H1 (cell line): Measurements from ENCODE around the gene CCL7. TPM values are rescaled to one million over a fixed set of nuclear protein-coding genes. Genes with fewer than 3 reads are reported as not detected.

Experiments
- CTCF ChIA-PET: fragments of 300-600 bp; sonication (Branson Sonifier 250); formaldehyde crosslinking; loops from one replicate; lab custom pipeline; 2021; ENCODE audit not compliant: partially characterized antibody; lab: Charles Lee
- POLR2A ChIA-PET: fragments of 300-600 bp; sonication (Branson Sonifier 250); formaldehyde crosslinking; loops from one replicate; lab custom pipeline; 2021; ENCODE audit warnings: inconsistent platforms; ENCODE audit not compliant: partially characterized antibody; lab: Charles Lee
- DNase-seq, 2 experiments: peaks; one replicate each; pipeline versions ENCODE4 v3.0.0 to v3.0.0-alpha.2; 2010 to 2022; ENCODE audit warnings: low spot score in 2 of 2, low read depth in 1 of 2, mixed read lengths in 1 of 2
- FAIRE-seq: peaks from 2 replicates; lab custom pipeline; 2011; peaks lifted over from hg19 to GRCh38; lab: Jason Lieb, UNC
- H2AFZ ChIP-seq: 2 replicates; pipeline ENCODE4 v1.8.1; 2012; ENCODE audit warnings: low read length, inconsistent platforms
- H2AK5ac ChIP-seq: 2 replicates; pipeline ENCODE4 v1.6.1; 2013; ENCODE audit warnings: low read depth, low read length
- H2BK120ac ChIP-seq: replicated peaks from 2 replicates; pipeline ENCODE3; 2013; ENCODE audit warnings: low read depth, low read length, inconsistent platforms
- H2BK12ac ChIP-seq: 2 replicates; pipeline ENCODE4 v1.6.1; 2013; ENCODE audit warnings: low read depth, low read length
- H2BK15ac ChIP-seq: 2 replicates; pipeline ENCODE4 v1.6.1; 2013; ENCODE audit warnings: low read length
- H2BK20ac ChIP-seq: 2 replicates; pipeline ENCODE4 v1.6.1; 2013; ENCODE audit warnings: low read length
- H2BK5ac ChIP-seq: 2 replicates; pipeline ENCODE4 v1.6.1; 2013; ENCODE audit warnings: low read depth, low read length
- H3K14ac ChIP-seq: 2 replicates; pipeline ENCODE4 v1.6.1; 2013; ENCODE audit warnings: inconsistent platforms; ENCODE audit not compliant: insufficient read length
- H3K18ac ChIP-seq: 2 replicates; pipeline ENCODE4 v1.6.1; 2013; ENCODE audit warnings: low read length; ENCODE audit errors: extremely low read depth
- H3K23ac ChIP-seq: 2 replicates; pipeline ENCODE4 v1.6.1; 2013; ENCODE audit warnings: inconsistent platforms; ENCODE audit not compliant: insufficient read length
- H3K23me2 ChIP-seq: 2 replicates; pipeline ENCODE4 v1.6.1; 2013; ENCODE audit warnings: low read depth, low read length
- H3K27ac ChIP-seq: 2 replicates; pipeline ENCODE4 v1.6.1; 2011; ENCODE audit warnings: low read depth, low read length, inconsistent platforms
- H3K27me3 ChIP-seq, 4 experiments: replicated peaks in 1 of 4; 1 replicate in 1 of 4; 2 replicates in 3 of 4; pipeline versions ENCODE4 v1.6.1 to v1.8.1; 2011 to 2013; ENCODE audit warnings: low read length in 3 of 4, mild to moderate bottlenecking in 3 of 4, inconsistent platforms in 2 of 4, mixed read lengths in 2 of 4, moderate library complexity in 1 of 4; ENCODE audit not compliant: control insufficient read depth in 3 of 4, insufficient read depth in 3 of 4; ENCODE audit errors: extremely low read depth in 1 of 4
- H3K36me3 ChIP-seq, 4 experiments: 2 replicates each; pipeline versions ENCODE4 v1.6.1 to v1.8.1; 2011 to 2013; ENCODE audit warnings: mild to moderate bottlenecking in 4 of 4, low read length in 3 of 4, moderate library complexity in 2 of 4, control low read depth in 1 of 4, inconsistent platforms in 1 of 4; ENCODE audit not compliant: insufficient read depth in 4 of 4, control insufficient read depth in 2 of 4
- H3K4ac ChIP-seq: replicated peaks from 2 replicates; pipeline ENCODE3; 2013; ENCODE audit warnings: low read length, low read depth, mixed read lengths, inconsistent platforms; ENCODE audit not compliant: insufficient read length
- H3K4me1 ChIP-seq, 4 experiments: replicated peaks in 1 of 4; 1 replicate in 1 of 4; 2 replicates in 3 of 4; pipeline versions ENCODE4 v1.6.1 to v1.8.1; 2011 to 2013; ENCODE audit warnings: low read length in 3 of 4, inconsistent platforms in 2 of 4, mixed read lengths in 1 of 4; ENCODE audit not compliant: insufficient read depth in 4 of 4, control insufficient read depth in 3 of 4
- H3K4me2 ChIP-seq, 2 experiments: 2 replicates each; pipeline versions ENCODE4 v1.6.1 to v1.8.1; 2011 to 2013; ENCODE audit warnings: low read depth in 2 of 2, low read length in 2 of 2, control low read depth in 1 of 2, inconsistent platforms in 1 of 2, mild to moderate bottlenecking in 1 of 2; ENCODE audit not compliant: insufficient read depth in 1 of 2
- H3K4me3 ChIP-seq, 4 experiments: fragments of 200-600, 300-600 bp in 1 of 4; sonication (generic), shearing (Covaris generic), sonication (Bioruptor Twin) in 1 of 4; 2 replicates each; pipeline versions ENCODE4 v1.5.1 to v1.8.1; 2011 to 2016; ENCODE audit warnings: low read length in 4 of 4, low read depth in 3 of 4, control low read depth in 2 of 4, inconsistent platforms in 2 of 4, mild to moderate bottlenecking in 2 of 4, mixed read lengths in 1 of 4, moderate library complexity in 1 of 4; ENCODE audit not compliant: insufficient read depth in 2 of 4; ENCODE audit errors: extremely low read depth in 1 of 4
- H3K56ac ChIP-seq: replicated peaks from 2 replicates; pipeline ENCODE3; 2013; ENCODE audit warnings: low read depth, mild to moderate bottlenecking, mixed read lengths, low read length, inconsistent platforms; ENCODE audit not compliant: insufficient read length
- H3K79me1 ChIP-seq: 2 replicates; pipeline ENCODE4 v1.6.1; 2013; ENCODE audit warnings: low read depth, low read length, control low read depth
- H3K79me2 ChIP-seq, 2 experiments: 2 replicates each; pipeline versions ENCODE4 v1.6.1 to v1.8.1; 2012 to 2013; ENCODE audit warnings: low read length in 2 of 2, mild to moderate bottlenecking in 2 of 2, inconsistent platforms in 1 of 2; ENCODE audit not compliant: insufficient read depth in 2 of 2, control insufficient read depth in 1 of 2
- H3K9ac ChIP-seq, 4 experiments: replicated peaks in 1 of 4; 1 replicate in 1 of 4; 2 replicates in 3 of 4; pipeline versions ENCODE4 v1.6.1 to v1.8.1; 2011 to 2013; ENCODE audit warnings: low read depth in 3 of 4, low read length in 3 of 4, control low read depth in 2 of 4, mild to moderate bottlenecking in 2 of 4, moderate library complexity in 2 of 4, inconsistent platforms in 1 of 4; ENCODE audit errors: extremely low read depth in 1 of 4
- H3K9me3 ChIP-seq, 2 experiments: 2 replicates each; pipeline versions ENCODE4 v1.6.1 to v1.8.1; 2012 to 2013; ENCODE audit warnings: mild to moderate bottlenecking in 2 of 2, moderate library complexity in 2 of 2, control low read depth in 1 of 2, inconsistent platforms in 1 of 2, low read depth in 1 of 2, low read length in 1 of 2, mixed read lengths in 1 of 2; ENCODE audit not compliant: insufficient read depth in 2 of 2
- H4K20me1 ChIP-seq, 2 experiments: replicated peaks in 1 of 2; 2 replicates each; pipeline versions ENCODE3 to v1.8.1; 2011 to 2013; ENCODE audit warnings: inconsistent platforms in 2 of 2, low read length in 2 of 2, mild to moderate bottlenecking in 1 of 2; ENCODE audit not compliant: insufficient read depth in 2 of 2, control insufficient read depth in 1 of 2
- H4K5ac ChIP-seq: 2 replicates; pipeline ENCODE4 v1.6.1; 2013; ENCODE audit warnings: low read length, low read depth, mixed read lengths, inconsistent platforms; ENCODE audit not compliant: insufficient read length
- H4K8ac ChIP-seq: 2 replicates; pipeline ENCODE4 v1.8.0; 2013; ENCODE audit warnings: mild to moderate bottlenecking, moderate library complexity, low read length, inconsistent platforms; ENCODE audit not compliant: insufficient read depth; ENCODE audit errors: extremely low read depth
- H4K91ac ChIP-seq: replicated peaks from 2 replicates; pipeline ENCODE3; 2013; ENCODE audit warnings: low read length, mixed read lengths, inconsistent platforms; ENCODE audit not compliant: insufficient read length
- CEBPB ChIP-seq: IDR thresholded peaks from 2 replicates; pipeline ENCODE4 v1.6.1; 2012; ENCODE audit warnings: low read depth, low read length
- GABPA ChIP-seq: IDR thresholded peaks from 2 replicates; pipeline ENCODE4 v1.6.1; 2011; ENCODE audit warnings: mild to moderate bottlenecking, low read length, moderate library complexity, borderline replicate concordance; ENCODE audit not compliant: insufficient read depth
- JUND ChIP-seq: IDR thresholded peaks from 2 replicates; pipeline ENCODE4 v1.6.1; 2011; ENCODE audit warnings: mild to moderate bottlenecking, improper control_type of control experiment, low read length
- KDM1A ChIP-seq: fragments of 200-600, 300-600 bp; sonication (generic); IDR thresholded peaks from 2 replicates; pipeline ENCODE4 v1.7.1; 2016; ENCODE audit warnings: mild to moderate bottlenecking, low read length, borderline replicate concordance
- MAFK ChIP-seq: IDR thresholded peaks from 2 replicates; pipeline ENCODE4 v1.6.1; 2012; ENCODE audit warnings: low read depth, mild to moderate bottlenecking, improper control_type of control experiment, low read length
- RNF2 ChIP-seq: fragments of 200-900, 300-1000 bp; sonication (generic); IDR thresholded peaks from 2 replicates; pipeline ENCODE4 v1.7.1; 2016; ENCODE audit warnings: borderline replicate concordance, low read depth, mild to moderate bottlenecking, antibody characterized with exemption, low read length; ENCODE audit not compliant: poor library complexity, severe bottlenecking; ENCODE audit errors: missing control alignments
- SIN3A ChIP-seq, 2 experiments: IDR thresholded peaks in 1 of 2; conservative IDR thresholded peaks in 1 of 2; 2 replicates each; pipeline ENCODE4 v1.6.1; 2011 to 2012; ENCODE audit warnings: low read length in 2 of 2, improper control_type of control experiment in 1 of 2, low read depth in 1 of 2, mild to moderate bottlenecking in 1 of 2
- SP2 ChIP-seq: IDR thresholded peaks from 2 replicates; pipeline ENCODE4 v1.6.1; 2012; ENCODE audit warnings: mild to moderate bottlenecking, low read length, inconsistent platforms
- TEAD4 ChIP-seq: IDR thresholded peaks from 2 replicates; pipeline ENCODE4 v1.6.1; 2012; ENCODE audit warnings: low read depth, low read length, inconsistent platforms, mixed read lengths
- USF2 ChIP-seq: IDR thresholded peaks from 2 replicates; pipeline ENCODE4 v1.6.1; 2011; ENCODE audit warnings: low read length, improper control_type of control experiment
- YY1 ChIP-seq: IDR thresholded peaks from 2 replicates; pipeline ENCODE4 v1.6.1; 2011; ENCODE audit warnings: low read depth, mild to moderate bottlenecking, low read length
- WGBS, 2 experiments: shearing (Covaris generic) in 1 of 2; methylation state at CpG; one replicate each; pipeline versions ENCODE4 v1.1.6 to v1.1.7; 2013 to 2015; ENCODE audit warnings: low lambda C conversion rate in 2 of 2, mixed read lengths in 2 of 2, inconsistent platforms in 1 of 2, low coverage in 1 of 2, missing lambda C conversion rate in 1 of 2; ENCODE audit not compliant: insufficient replicate concordance in 2 of 2, insufficient coverage in 1 of 2, insufficient read length in 1 of 2; ENCODE audit errors: extremely low coverage in 1 of 2, missing lambda C conversion rate in 1 of 2; 5-methylcytosine and 5-hydroxymethylcytosine counted together
- polyA plus RNA-seq, 7 experiments: library from polyadenylated mRNA; depleted of rRNA in 3 of 7; stranded (reverse) in 5 of 7; unstranded in 2 of 7; fragments of >200 nt in 5 of 7; fragments of 200-250 nt in 2 of 7; gene quantifications; 1 replicate in 5 of 7; 2 replicates in 1 of 7; 4 replicates in 1 of 7; pipeline versions ENCODE4 v1.2.1 to v1.2.3, GENCODE V29; 2011 to 2013; ENCODE audit warnings: missing spikeins in 2 of 7, mixed read lengths in 2 of 7
- total RNA-seq: library from RNA; stranded (reverse); fragmentation: NEBNext Ultra II Directional; extraction: Animal tissue kit (Norgen Biotek cat#: 25700); gene quantifications from 2 replicates; pipeline ENCODE4 v1.2.1, GENCODE V29; 2021

Gene CCL7
- total and polyA plus RNA-seq, 2 of the 8 experiments (the other 6 are each of a cell fraction or from before 2014, with no cell fraction given) = not detected

GRCh38 chr17:34234616-34235015 is 35.4 kb upstream of the CCL7 start:
- H3K23me2 ChIP-seq = no peaks in the 10 kb centered on the region
- H4K91ac ChIP-seq = no peak overlapping the region
- 93% methylated on average over 3 of the region's 3 CpGs; no CpG with 5 or more reads in 1 of the 2 experiments for WGBS, 2 experiments
- peaks cover 4 to 7% of the 10 kb centered on the region in 2 experiments; a peak in 2 of 4 replicates for H3K9me3 ChIP-seq
- H2BK5ac ChIP-seq = no peak overlapping the region
- no peak overlapping the region for H2BK20ac ChIP-seq
- FAIRE-seq (no peak), DNase-seq (no peak)
- no peak overlapping the region for H2BK12ac ChIP-seq
- H3K23ac ChIP-seq = no peak overlapping the region
- no peak overlapping the region for H3K4me2 ChIP-seq
- no peak overlapping the region for H3K56ac ChIP-seq
- no peak overlapping the region for H4K8ac ChIP-seq
- no peaks in the 10 kb centered on the region for H3K36me3 ChIP-seq
- no peak overlapping the region for H2BK15ac ChIP-seq
- no peak overlapping the region for H3K4me3 ChIP-seq
- no peak overlapping the region for H3K4ac ChIP-seq
- no peak overlapping the region for H2AK5ac ChIP-seq
- H3K18ac ChIP-seq = no peak overlapping the region
- H4K20me1 ChIP-seq = no peaks in the 10 kb centered on the region
- H3K79me1 ChIP-seq = no peaks in the 10 kb centered on the region
- H4K5ac ChIP-seq = no peak overlapping the region
- peaks cover 0 to 2% (median 0%) of the 10 kb centered on the region in 4 experiments; a peak in 1 of 7 replicates for H3K4me1 ChIP-seq
- no peak overlapping the region for H2AFZ ChIP-seq
- ChIA-PET POLR2A (no interaction called here), CTCF (interaction anchor here (1.2 to 3.9 kb wide), 4 partner anchors 21 to 127 kb away, joined by 5 to 14 read pairs (median 8); partner anchors contain the start of gene CCL2)
- no peak overlapping the region for H2BK120ac ChIP-seq
- no peaks in the 10 kb centered on the region for H3K79me2 ChIP-seq
- no peaks in the 10 kb centered on the region for H3K27me3 ChIP-seq
- H3K9ac ChIP-seq = no peak overlapping the region
- no peak overlapping the region for H3K14ac ChIP-seq
- no peak overlapping the region for H3K27ac ChIP-seq
- TF ChIP-seq CEBPB (no peak), KDM1A (no peak), SIN3A (conservative IDR thresholded peaks at IDR 0.05 in 1 of 2, IDR thresholded peaks at IDR 0.05 in 1 of 2; ENCODE audit: low read depth in 1 of 2, low read length in 2 of 2) (no peak), USF2 (no peak), SP2 (no peak), YY1 (no peak), TEAD4 (no peak), RNF2 (no peak), GABPA (no peak), JUND (no peak), MAFK (no peak)
